ENCODE results near the gene PDCL3. TPM values are rescaled to one million over a fixed set of nuclear protein-coding genes. Genes with fewer than 3 reads are reported as not detected.

PDCL3 gene
- polyA plus RNA-seq, 3 donors from 2014 or later, result 54.7 to 62.1 (median 61.5) TPM

DNA sequence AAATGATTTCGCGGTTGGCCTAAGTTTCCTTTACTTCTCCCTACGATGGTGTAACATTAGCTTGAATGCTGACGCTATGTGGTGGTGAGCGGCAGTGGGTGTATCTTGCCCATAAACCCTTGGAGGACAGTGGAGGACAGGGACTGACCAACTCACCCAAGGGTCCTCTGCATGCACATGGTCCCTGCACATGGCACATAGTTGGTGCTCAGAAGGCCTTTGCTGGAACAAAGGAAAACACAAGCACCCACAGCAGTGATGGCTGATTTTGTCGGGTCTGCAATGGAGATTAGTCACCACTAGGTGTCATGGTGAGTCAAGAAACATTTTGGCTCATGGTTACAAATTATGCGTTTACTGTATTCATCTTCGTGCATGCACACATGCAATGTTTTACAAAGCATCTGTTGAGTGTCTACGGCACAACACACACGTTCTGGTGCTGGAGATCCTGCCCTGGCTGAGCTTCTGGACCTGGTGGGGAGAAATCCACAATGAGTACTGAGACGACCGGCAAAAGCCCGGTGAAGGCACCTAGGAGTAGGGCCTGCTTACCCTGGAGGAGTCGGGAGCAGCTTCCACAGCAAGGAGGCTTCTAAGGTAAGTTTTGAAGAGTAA lies 44.0 kb downstream of the PDCL3 start:
- Mint-ChIP-seq H3K4me1 (no peaks in the 10 kb centered on the region), H3K36me3 (no peaks in the 10 kb centered on the region), H3K9me3 (no peaks in the 10 kb centered on the region), H3K27me3 (ENCODE audit: low read depth in 3 of 3) (peaks cover 2 to 3% (median 3%) of the 10 kb centered on the region in 3 donors), H3K4me3 (no peak overlapping the region), H3K27ac (peak overlapping the region in 4 of 6 donors; percentile 14 to 83 (median 32))
- DNase-seq, result peak; percentile 27 to 38 (median 29)

DNA sequence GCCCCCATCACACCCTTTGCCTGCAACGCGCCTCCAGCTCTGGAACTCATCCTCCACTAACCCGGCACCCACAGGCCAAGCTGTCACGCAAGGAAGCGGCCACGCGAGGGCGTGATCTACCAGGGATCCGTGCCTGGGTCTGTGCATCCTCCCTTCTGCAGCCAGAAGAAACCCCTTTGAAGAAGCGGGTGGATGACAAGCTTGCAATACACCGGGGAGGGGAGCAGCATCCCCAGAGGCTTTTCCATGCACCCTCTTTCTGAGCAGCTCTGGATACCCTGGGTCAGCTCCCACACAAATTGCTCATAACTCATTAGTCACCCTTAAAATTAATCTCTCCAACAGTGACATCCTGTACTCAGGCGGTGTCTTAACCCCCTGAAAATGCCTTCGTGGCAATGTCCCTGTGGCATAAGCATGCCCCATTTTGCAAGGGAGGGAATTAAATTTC lies 47.6 kb downstream of the PDCL3 start:
- H3K9me3 Mint-ChIP-seq, result no peaks in the 10 kb centered on the region
- H3K4me3 Mint-ChIP-seq, result no peak overlapping the region

DNA sequence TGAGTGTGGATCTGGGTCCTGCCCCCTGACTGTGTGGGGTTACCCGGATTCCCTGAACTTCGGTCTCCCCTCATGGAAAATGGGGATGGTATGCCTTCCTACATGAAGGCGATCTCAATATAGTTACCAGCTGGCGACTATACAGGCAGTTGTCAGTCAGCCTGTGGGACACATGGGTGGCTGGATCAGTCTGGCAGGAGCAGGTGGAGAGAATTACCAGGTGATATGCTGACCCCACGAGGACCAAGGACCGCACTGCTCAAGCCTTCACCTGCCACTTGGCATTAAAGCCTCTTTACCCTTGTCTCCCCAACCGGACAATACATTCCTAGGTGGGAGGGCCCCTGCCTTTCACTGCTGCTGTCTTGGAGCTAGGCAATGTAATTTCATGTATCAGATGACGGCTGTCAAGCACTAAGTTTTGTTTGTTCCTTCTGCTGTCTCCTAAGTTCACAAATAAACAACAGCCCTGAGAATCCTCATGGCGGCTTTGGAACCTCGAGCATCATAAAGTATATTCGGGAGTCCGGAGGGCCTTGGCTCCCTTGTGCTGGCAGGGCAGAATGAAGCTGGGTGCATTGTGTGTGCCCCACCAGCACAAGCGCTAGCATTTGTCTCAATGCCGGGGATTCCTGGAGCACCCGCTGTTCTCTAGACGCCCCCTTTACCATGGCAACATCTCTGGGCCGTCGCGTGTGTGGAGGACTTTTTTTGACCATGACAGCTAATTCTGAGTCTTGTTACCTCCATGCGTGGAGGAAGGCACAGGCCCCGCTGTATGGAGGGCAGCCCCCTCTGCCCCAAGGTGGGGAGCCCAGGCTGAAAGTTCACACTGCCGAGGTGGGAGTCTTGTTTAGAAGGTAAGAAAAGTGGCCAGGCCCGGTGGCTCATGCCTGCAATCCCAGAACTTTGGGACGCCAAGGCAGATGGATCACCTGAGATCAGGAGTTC lies 48.6 kb downstream of the PDCL3 start:
- no peak overlapping the region for H3K4me3 Mint-ChIP-seq
- H3K4me1 Mint-ChIP-seq, result no peaks in the 10 kb centered on the region
- H3K27ac Mint-ChIP-seq, result no peak overlapping the region
- peaks cover 0 to 3% (median 3%) of the 10 kb centered on the region in 3 donors for H3K27me3 Mint-ChIP-seq (ENCODE audit: low read depth in 3 of 3)
- no peaks in the 10 kb centered on the region for H3K36me3 Mint-ChIP-seq
- no peak for DNase-seq
- H3K9me3 Mint-ChIP-seq, result no peaks in the 10 kb centered on the region

More for the DNA sequence above, 47.6 kb downstream of the PDCL3 start:
- H3K36me3 Mint-ChIP-seq, result no peaks in the 10 kb centered on the region
- H3K27me3 Mint-ChIP-seq (ENCODE audit: low read depth in 3 of 3), result peaks cover 0 to 3% (median 3%) of the 10 kb centered on the region in 3 donors
- no peak overlapping the region for H3K27ac Mint-ChIP-seq
- DNase-seq, result peak; percentile 38 to 53 (median 39)
- H3K4me1 Mint-ChIP-seq, result no peaks in the 10 kb centered on the region

DNA sequence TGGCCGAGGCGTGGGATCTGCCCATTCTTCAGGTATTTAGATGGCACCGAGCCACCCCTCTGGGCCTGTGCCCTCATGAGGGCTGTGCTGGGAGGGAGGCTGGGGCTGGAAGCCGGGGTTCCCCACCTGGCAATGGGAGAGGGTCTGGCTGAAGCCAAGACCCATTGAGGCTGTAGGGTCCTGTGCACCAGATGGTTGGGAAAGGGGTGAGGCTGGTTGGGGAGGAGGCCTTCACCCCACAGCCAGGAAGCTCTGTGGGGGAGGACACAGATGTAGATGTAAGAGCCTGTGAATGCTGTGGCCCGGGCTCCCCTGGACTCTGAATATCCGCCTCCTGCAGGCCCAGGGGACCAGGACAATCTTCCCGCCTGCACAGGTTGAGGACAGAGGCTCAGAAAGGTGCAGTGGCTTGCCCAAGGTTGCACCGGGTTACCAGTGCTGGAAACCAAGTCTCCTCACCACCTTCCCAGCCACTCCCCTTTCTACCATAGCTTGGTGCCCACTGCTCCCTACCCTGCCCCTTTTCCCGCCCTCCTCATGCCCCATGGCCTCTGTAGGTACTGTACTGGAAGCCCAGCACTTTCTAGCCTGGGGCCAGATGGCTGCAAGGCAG lies 49.7 kb downstream of the PDCL3 start:
- Mint-ChIP-seq H3K36me3 (no peaks in the 10 kb centered on the region), H3K4me1 (no peaks in the 10 kb centered on the region), H3K9me3 (no peaks in the 10 kb centered on the region), H3K4me3 (no peak overlapping the region), H3K27me3 (ENCODE audit: low read depth in 3 of 3) (peaks cover 0 to 3% (median 3%) of the 10 kb centered on the region in 3 donors), H3K27ac (no peak overlapping the region)
- DNase-seq, result no peak

DNA sequence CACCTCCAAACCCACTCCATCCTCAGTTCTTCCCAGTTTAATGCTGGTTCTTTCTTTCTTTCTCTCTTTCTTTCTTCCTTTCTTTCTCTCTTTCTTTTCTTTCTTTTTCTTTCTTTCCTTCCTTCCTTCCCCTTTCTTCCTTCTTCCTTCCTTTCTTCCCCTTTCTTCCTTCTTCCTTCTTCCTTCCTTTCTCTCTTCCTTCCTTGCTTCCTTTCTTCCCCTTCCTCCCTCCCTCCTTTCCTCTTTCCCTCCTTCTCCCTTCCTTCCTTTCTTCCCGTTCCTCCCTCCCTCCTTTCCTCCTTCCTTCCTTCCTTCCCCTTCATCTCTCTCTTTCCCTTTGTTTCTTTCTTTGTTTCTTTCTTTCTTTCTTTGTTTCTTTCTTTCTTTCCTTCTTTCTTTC lies 50.9 kb downstream of the PDCL3 start:
- Mint-ChIP-seq H3K9me3 (no peaks in the 10 kb centered on the region), H3K27ac (no peak overlapping the region), H3K36me3 (no peaks in the 10 kb centered on the region), H3K27me3 (ENCODE audit: low read depth in 3 of 3) (peaks cover 0 to 3% (median 3%) of the 10 kb centered on the region in 3 donors), H3K4me3 (no peak overlapping the region), H3K4me1 (no peaks in the 10 kb centered on the region)
- no peak for DNase-seq

DNA sequence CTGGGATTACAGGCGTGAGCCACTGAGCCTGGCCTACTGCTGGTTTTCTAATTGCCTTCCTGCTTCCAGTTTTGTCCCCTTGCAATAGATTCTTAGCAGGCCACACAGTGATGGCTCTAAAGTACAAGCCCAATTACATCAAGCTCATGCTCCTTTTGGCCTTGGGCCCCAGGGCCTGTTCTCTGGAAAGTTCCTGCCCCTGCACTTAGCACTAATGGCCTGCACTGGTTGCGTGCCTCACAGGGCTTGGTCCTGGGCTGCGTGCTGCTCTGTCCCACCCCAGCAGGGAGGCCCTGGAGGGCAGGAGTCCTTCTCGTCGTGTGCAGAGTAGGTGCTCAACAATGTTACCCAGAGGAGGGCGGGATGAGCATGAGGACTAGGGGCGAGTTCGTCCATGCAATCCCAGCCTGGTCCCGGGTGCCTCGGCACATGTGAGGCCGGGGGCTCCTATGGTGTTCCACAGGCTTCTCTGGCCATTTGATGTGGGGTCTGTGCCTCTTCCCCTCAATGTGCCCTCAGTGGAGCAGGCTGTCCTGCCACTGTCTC lies 51.7 kb downstream of the PDCL3 start:
- Mint-ChIP-seq H3K27me3 (ENCODE audit: low read depth in 3 of 3) (peaks cover 0 to 8% (median 3%) of the 10 kb centered on the region in 3 donors), H3K36me3 (no peaks in the 10 kb centered on the region), H3K4me3 (no peak overlapping the region)

DNA sequence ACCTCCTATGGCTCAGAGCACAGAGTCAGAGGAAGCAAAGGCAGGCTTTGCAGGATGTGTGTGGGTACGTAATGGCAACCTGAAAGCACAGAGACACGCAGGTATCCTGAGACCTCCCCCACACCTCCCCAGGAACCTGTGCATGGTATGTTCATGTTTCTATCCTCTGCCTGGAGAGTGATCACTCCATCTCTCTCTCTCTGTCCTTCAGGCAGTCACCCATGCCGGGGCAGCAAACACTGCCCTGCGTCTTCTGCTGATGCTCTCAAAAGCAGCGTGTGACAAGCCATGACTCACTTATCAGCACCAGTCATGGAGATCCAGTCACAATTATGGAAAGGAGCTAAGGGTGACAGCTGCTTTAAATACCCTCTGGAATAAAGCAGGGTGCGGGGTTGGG lies 52.7 kb downstream of the PDCL3 start:
- Mint-ChIP-seq H3K9me3 (no peaks in the 10 kb centered on the region), H3K27me3 (ENCODE audit: low read depth in 3 of 3) (peaks cover 0 to 10% (median 3%) of the 10 kb centered on the region in 3 donors), H3K4me3 (no peak overlapping the region), H3K4me1 (no peaks in the 10 kb centered on the region), H3K27ac (no peak overlapping the region), H3K36me3 (no peaks in the 10 kb centered on the region)
- no peak for DNase-seq

More for the DNA sequence above, 51.7 kb downstream of the PDCL3 start:
- H3K27ac Mint-ChIP-seq, result peak overlapping the region in 1 of 6 donors; percentile 3
- H3K4me1 Mint-ChIP-seq, result no peaks in the 10 kb centered on the region
- no peak for DNase-seq
- no peaks in the 10 kb centered on the region for H3K9me3 Mint-ChIP-seq

DNA sequence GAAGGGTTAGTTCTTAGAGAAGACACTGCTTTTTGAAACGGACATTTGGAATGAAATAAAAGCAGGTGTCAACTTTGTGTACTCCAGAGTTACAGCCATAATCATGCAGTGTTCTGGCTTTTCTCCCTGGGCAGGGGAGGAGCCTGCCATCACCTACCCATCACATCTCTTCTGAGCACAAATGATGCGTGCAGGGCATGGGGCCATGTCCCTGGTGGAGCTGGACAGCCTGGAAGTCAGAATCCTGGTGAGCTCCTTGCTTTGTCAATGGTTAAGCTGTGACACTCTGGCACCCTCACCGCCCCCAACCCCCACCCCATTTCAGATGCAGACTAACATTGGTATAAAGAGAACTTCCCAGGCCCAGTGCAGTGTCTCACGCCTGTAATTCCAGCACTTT lies 53.1 kb downstream of the PDCL3 start:
- no peak overlapping the region for H3K27ac Mint-ChIP-seq
- no peaks in the 10 kb centered on the region for H3K4me1 Mint-ChIP-seq
- H3K36me3 Mint-ChIP-seq, result no peaks in the 10 kb centered on the region
- peaks cover 0 to 14% (median 5%) of the 10 kb centered on the region in 3 donors for H3K27me3 Mint-ChIP-seq (ENCODE audit: low read depth in 3 of 3)
- no peaks in the 10 kb centered on the region for H3K9me3 Mint-ChIP-seq
- DNase-seq, result no peak
- H3K4me3 Mint-ChIP-seq, result no peak overlapping the region

DNA sequence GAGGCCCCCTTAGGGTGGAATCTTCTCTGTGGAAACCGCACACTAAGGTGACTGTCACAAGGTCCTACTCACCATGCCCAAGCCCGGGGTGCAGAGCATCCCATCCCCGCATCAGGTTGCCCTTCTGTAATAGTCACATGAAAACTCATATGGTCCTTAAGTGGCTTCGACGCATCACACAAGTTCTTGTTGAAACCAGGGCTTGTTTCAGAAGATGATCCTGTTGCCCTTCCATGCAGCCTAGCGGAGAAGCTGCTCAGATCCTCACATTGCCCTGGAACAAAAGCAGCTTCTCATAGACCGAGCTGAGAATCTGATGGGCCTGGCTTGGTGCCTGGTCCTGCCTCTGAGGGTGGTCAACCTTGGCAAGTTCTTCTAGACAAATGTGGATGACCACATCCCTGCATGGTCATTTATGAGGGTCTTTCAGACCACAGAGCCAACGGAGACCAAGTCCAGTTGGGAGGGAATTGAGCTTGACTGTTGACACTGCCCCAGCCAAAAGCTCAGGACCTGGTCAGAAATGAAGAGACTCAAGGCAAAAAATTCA lies 54.1 kb downstream of the PDCL3 start:
- no peak for DNase-seq
- H3K4me1 Mint-ChIP-seq, result no peaks in the 10 kb centered on the region
- H3K36me3 Mint-ChIP-seq, result no peaks in the 10 kb centered on the region
- no peak overlapping the region for H3K27ac Mint-ChIP-seq
- H3K27me3 Mint-ChIP-seq (ENCODE audit: low read depth in 3 of 3), result peaks cover 0 to 14% (median 3%) of the 10 kb centered on the region in 3 donors
- no peaks in the 10 kb centered on the region for H3K9me3 Mint-ChIP-seq
- H3K4me3 Mint-ChIP-seq, result no peak overlapping the region

DNA sequence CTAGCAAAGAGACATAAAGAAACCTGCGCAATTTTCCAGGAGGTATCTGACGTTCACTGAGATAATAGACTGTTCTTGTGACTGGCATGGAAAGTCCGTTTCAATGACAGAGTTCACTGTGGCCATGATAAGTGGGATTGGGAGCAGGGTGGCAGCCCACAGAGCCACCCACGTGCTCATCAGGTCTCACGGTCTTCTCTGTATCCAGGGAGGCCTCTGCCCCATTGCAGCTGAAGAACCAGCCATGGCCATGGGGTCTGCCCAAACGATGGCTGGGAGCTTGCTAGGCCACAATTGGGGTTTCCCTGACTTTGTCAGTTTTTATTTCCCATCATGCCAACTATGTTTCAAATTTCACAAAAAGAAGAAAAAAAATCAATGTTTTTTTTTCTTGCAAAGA lies 57.2 kb downstream of the PDCL3 start:
- no peak for DNase-seq
- no peaks in the 10 kb centered on the region for H3K36me3 Mint-ChIP-seq
- no peaks in the 10 kb centered on the region for H3K4me1 Mint-ChIP-seq
- H3K27me3 Mint-ChIP-seq (ENCODE audit: low read depth in 3 of 3), result peaks cover 0 to 16% (median 3%) of the 10 kb centered on the region in 3 donors
- no peaks in the 10 kb centered on the region for H3K9me3 Mint-ChIP-seq
- H3K4me3 Mint-ChIP-seq, result no peak overlapping the region
- H3K27ac Mint-ChIP-seq, result no peak overlapping the region

DNA sequence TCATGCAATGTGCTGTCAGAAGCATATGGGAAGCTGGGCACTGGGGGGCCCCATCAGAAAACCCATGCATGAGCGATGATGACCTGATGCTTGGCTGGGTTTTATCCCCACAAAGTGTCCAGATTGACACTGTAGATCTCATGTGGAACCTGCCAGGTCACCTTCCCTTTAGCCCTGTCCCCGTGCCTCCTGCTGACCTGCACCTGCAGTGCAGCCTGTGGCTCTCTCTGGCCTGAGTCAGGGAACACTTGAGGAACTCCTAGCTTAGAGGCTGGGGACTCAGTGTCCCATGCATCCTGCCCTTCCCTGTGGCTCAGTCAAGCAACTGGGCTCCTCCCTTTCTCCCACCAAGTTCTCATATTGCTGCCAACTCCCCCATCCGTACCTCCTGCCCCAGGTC lies 57.7 kb downstream of the PDCL3 start:
- no peaks in the 10 kb centered on the region for H3K4me1 Mint-ChIP-seq
- H3K36me3 Mint-ChIP-seq, result no peaks in the 10 kb centered on the region
- peaks cover 0 to 16% (median 3%) of the 10 kb centered on the region in 3 donors for H3K27me3 Mint-ChIP-seq (ENCODE audit: low read depth in 3 of 3)
- no peak overlapping the region for H3K27ac Mint-ChIP-seq
- no peak for DNase-seq
- no peak overlapping the region for H3K4me3 Mint-ChIP-seq
- no peaks in the 10 kb centered on the region for H3K9me3 Mint-ChIP-seq

DNA sequence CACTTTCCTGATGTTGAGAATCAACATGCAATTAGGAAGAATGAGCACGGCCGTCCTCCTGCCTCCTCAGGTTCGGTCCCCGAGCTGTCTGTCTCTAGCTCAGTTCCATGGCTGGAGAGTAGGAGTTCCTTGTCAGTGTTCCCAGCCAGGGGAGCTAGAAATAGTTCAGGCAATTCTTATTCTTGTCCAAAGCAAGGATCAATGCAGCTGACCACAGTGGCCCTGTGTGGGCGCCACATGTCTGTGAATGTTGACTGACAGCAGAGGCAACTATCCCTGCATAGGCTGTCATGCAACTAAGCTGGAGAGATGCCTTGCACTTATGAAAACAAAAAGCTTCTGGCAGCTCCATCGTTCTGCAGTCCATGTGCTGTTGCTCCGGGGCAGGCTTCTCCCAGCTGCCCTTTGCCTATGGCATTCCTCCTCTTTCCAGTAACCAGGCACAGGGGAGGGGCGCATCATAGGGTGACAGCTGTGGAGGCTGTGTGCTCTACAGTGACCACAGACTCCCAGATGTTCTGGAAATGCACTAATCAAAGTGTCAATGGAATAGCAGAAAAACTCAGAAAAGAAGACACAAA lies 58.7 kb downstream of the PDCL3 start:
- H3K27me3 Mint-ChIP-seq (ENCODE audit: low read depth in 3 of 3), result peaks cover under 1 to 16% (median 3%) of the 10 kb centered on the region in 3 donors
- DNase-seq, result no peak
- no peaks in the 10 kb centered on the region for H3K4me1 Mint-ChIP-seq
- no peak overlapping the region for H3K4me3 Mint-ChIP-seq
- no peak overlapping the region for H3K27ac Mint-ChIP-seq
- H3K36me3 Mint-ChIP-seq, result no peaks in the 10 kb centered on the region
- no peaks in the 10 kb centered on the region for H3K9me3 Mint-ChIP-seq

DNA sequence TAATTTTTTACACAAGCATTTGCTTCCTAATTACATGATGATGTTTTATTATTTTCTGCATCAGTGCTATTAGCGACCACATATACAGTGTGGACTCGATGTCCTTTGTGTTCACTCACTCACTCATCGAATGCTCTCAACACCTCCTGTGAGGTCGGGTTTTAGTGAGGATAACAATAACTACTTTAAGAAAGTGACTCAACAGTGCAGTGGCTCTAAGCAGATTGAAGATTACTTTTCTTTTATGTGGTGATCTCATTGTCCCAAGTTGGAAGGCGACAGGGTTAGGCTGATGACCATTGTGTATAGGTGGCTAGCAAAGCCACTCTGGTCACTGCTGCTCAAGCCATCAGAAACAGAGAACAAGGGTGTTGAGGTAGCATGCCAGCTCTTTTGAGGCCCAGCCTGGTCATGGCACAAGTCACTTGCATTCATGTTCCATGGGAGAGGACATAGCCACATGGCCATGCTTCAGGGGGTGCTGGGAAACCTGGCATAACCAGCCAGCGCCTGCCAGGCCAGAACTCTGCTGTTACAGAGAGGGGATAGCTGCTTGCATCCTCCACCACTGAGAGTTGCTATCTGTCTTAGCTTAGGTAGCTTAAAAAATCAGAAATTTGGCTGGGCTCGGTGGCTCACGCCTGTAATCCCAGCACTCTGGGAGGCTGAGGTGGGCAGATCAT lies 60.4 kb downstream of the PDCL3 start:
- Mint-ChIP-seq H3K4me1 (peaks cover 0 to 3% of the 10 kb centered on the region in 2 donors), H3K27ac (no peak overlapping the region), H3K27me3 (ENCODE audit: low read depth in 3 of 3) (peaks cover 3 to 19% (median 5%) of the 10 kb centered on the region in 3 donors), H3K36me3 (no peaks in the 10 kb centered on the region), H3K9me3 (no peaks in the 10 kb centered on the region), H3K4me3 (no peak overlapping the region)
- no peak for DNase-seq

Data from immature natural killer cell (primary cell).